Tongue (tissue), 2 donors: Measurements from ENCODE around the gene CD274. TPM values are rescaled to one million over a fixed set of nuclear protein-coding genes. Genes with fewer than 3 reads are reported as not detected.
"Not testable (repeated sequence)": the region's sequence is repeated elsewhere in the genome, so short reads cannot be mapped to it uniquely, and the experiment has no call there.

ENCODE experiments used
- DNase-seq: peaks from one replicate; pipeline ENCODE4 v3.0.0-alpha.2; 2015
- total RNA-seq: library from RNA; depleted of rRNA; stranded (reverse); fragments of >200 nt; gene quantifications from one replicate; pipeline ENCODE4 v1.2.3, GENCODE V29; 2014

CD274 gene
- total RNA-seq, result 4.1 TPM

DNA sequence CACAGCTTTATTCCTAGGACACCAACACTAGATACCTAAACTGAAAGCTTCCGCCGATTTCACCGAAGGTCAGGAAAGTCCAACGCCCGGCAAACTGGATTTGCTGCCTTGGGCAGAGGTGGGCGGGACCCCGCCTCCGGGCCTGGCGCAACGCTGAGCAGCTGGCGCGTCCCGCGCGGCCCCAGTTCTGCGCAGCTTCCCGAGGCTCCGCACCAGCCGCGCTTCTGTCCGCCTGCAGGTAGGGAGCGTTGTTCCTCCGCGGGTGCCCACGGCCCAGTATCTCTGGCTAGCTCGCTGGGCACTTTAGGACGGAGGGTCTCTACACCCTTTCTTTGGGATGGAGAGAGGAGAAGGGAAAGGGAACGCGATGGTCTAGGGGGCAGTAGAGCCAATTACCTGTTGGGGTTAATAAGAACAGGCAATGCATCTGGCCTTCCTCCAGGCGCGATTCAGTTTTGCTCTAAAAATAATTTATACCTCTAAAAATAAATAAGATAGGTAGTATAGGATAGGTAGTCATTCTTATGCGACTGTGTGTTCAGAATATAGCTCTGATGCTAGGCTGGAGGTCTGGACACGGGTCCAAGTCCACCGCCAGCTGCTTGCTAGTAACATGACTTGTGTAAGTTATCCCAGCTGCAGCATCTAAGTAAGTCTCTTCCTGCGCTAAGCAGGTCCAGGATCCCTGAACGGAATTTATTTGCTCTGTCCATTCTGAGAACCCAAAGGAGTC lies at the start of gene CD274:
CD274 (plus strand) TSS at position 184 of the 733 bp plus-strand sequence. CDS start 5,572 bp downstream, outside the sequence.
- peak; percentile 81 for DNase-seq

DNA sequence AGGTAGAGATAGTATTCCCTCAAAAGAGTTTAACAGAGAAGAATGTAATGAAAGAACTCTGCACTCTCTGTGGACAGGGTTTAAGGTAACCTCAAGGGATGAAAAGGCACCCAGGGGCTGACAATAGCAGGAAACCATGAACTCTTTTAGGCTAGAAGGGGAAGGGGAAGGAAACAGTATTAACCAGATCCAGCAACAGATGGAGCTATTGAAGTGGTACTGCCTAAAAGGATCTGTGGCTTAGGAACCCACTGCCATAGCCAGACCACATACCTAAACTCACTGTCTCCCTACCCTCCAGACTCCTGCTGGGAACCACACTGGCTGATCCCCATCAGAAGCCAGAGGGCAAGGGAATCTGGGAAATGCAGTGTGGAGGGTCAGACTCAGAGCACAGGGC lies 48.1 kb upstream of the CD274 start:
- DNase-seq, result no peak

GRCh38 chr9:5408596-5408995 lies 41.7 kb upstream of the CD274 start:
- DNase-seq, result no peak

- no peak for DNase-seq
Measured at GRCh38 chr9:5416953-5417352, 33.4 kb upstream of the CD274 start.

DNA sequence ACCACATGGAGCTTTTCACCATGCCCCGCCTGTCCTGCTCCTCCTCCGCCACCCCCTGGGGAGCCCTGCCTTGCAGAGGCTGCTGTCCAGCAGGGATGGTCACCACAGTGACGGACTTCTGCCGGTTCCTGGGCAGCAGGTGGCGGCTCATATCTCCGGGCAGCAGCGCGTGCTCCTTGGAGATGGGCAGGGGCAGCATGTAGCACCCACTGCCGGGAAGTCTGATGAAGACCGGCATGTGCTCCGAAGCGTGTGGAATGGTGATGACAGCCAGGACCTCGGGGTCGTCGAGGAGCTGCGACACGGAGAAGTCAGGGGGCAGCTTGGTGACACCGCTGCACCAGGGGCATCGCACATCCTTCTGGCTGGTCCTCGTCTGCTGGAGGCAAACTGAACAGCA lies 31.9 kb upstream of the CD274 start:
- no peak for DNase-seq

DNA sequence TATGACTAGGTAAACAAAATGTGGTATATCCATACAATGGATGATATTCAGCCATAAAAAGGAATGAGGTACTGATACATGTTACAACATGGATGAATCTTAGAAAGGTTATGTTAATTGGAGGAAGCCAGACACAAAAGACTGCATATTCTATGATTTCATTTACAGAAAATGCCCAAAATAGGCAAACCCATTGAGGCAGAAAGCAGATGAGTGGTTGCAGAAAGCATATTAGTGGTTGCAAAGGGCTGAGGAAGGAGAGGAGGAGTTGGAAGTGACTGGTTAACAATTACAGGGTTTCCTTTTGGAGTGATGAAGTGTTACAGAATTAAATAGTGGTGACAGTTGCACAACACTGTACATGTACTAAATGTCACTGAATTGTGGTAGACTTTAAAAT lies 30.4 kb upstream of the CD274 start:
- DNase-seq, result no peak

- DNase-seq, result no peak
Measured at GRCh38 chr9:5421163-5421562, 29.2 kb upstream of the CD274 start.

DNA sequence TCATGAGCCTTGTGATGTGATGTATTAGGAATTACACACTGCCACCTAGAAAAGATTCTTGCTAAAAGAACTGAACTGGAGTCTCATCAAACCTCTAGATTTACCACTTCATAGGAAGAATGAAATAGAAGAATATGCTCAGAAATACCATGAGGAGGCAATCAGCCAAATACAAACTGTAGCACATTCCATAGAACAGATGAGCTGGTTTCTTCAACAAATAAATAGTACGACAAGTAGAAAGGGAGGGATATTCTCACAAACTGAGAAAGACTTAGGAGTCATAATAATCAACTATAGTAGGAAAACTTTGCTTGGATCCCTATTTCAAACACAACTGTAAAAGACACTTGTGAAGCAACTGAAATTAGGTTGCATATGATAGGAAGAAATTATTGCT lies 28.1 kb upstream of the CD274 start:
- DNase-seq, result no peak

GRCh38 chr9:5425006-5425628 lies 25.2 kb upstream of the CD274 start:
- no peak for DNase-seq

DNA sequence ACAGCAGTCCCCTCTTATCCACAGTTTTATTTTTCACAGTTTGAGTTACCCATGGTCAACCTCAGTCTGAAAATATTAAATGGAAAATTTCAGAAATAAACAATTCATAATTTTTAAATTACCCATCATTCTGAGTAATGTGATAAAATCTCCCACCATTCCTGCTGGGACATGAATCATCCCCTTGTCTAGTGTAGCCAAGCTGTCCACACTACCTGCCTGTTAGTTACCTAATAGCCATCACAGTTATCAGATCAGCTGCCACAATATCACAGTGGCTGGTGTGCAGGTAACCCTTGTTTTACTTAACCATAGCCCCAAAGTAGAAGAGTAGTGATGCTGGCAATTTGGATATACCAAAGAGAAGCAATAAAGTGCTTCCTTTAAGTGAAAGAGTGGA lies 23.3 kb upstream of the CD274 start:
- DNase-seq, result no peak

- no peak for DNase-seq
Measured at GRCh38 chr9:5428172-5428571, 22.2 kb upstream of the CD274 start.

DNA sequence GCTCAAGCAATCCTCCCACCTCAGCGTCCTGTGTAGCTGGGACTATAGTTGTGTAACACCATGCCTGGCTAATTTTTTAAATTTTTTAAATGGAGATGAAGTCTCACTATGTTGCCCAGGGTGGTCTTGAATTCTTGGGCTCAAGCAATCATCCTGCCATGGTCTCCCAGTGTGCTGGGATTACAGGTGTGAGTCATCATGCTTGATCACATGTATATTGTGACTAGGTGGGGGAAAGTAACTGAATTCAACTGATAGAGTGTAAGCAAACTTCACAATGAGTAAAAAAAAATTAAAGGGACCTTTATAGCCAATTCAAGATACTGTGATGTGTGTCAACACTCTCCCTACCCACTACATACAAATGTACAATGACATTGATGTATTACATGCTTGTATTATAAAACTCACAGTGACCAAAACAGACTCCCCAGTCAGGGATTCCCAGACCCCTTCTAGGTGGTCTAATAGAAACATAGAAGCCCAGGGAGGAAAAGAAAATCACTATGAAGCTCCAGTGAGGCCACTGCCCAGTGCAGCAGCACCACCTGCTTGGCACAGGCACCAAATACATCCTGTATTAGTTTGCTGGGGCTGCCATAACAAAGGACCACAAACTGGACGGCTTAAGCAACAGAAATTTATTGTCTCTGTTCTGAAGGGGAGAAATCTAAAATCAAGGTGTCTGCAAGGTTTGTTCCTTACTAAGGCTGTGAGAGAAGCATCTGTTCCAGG lies 21.4 kb upstream of the CD274 start:
- no peak for DNase-seq

- no peak for DNase-seq
Measured at GRCh38 chr9:5429873-5430564, 20.3 kb upstream of the CD274 start.

GRCh38 chr9:5430912-5431311 lies 19.4 kb upstream of the CD274 start:
- no peak for DNase-seq

DNA sequence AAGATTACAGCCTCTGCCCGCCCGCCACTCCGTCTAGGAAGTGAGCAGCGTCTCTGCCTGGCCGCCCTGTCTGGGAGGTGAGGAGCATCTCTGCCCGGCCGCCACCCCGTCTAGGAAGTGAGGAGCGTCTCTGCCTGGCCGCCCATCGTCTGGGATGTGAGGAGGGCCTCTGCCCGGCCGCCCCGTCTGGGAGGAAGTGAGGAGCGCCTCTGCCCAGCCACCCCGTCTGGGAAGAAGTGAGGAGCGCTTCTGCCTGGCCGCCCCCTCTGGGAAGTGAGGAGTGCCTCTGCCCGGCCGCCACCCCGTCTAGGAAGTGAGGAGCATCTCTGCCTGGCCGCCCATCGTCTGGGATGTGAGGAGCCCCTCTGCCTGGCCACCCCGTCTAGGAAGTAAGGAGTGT lies 17.5 kb upstream of the CD274 start:
- not testable (repeated sequence) for DNase-seq

DNA sequence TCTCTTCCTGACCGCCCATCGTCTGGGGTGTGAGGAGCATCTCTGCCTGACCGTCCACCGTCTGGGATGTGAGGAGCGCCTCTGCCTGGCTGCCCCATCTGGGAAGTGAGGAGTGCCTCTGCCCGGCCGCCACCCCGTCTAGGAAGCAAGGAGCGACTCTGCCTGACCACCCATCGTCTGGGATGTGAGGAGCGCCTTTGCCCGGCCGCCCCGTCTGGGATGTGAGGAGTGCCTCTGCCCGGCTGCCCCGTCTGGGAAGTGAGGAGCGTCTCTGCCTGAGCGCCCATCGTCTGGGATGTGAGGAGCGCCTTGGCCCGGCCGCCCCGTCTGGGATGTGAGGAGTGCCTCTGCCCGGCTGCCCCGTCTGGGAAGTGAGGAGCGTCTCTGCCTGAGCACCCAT lies 17.0 kb upstream of the CD274 start:
- DNase-seq, result not testable (repeated sequence)

GRCh38 chr9:5433841-5434810 lies 16.2 kb upstream of the CD274 start:
- DNase-seq, result not testable (repeated sequence)

DNA sequence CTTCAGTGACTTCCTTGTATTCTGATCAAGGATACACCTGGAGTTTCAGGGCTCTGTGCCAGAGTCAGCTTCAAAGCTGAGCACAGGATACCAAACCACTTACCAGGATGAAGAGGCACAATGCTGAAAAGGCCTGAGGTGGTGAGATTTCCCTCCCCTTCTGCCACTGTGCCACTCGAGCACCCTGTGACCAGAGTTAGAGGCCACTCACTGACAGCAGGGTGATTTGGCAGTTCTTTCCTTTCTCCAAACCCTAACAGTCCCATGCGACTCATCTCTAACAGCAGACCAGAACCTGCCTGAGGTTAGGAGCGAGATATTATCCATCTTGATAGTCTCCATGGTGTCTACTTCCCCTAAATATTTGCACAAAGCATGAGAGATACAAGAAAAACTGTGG lies 14.4 kb upstream of the CD274 start:
- DNase-seq, result no peak

- no peak for DNase-seq
Measured at GRCh38 chr9:5436441-5436840, 13.9 kb upstream of the CD274 start.

GRCh38 chr9:5437254-5438216 lies 12.8 kb upstream of the CD274 start, which contains the start of gene PLGRKT:
Gene PLGRKT, minus strand, starts transcription at chr9:5437925. Its CDS starts 5,948 bp downstream, at chr9:5431977.
- peak; percentile 98 for DNase-seq
